Activated naive CD4-positive, alpha-beta T cell treated with anti-CD3 and anti-CD28 coated beads, Interleukin-2, amount 50 U/mL, for 16 hours (primary cell): ENCODE measurements around the gene CDC34.
A peak's percentile ranks its signal among the peaks of the same experiment; 100 is the strongest.

Experiments used
- DNase-seq: peaks from one replicate; pipeline ENCODE4 v3.0.0-alpha.2; 2020

The CDC34 gene

GRCh38 chr19:497869-498510 lies 33.6 kb upstream of the CDC34 start:
- DNase-seq = no peak

DNA sequence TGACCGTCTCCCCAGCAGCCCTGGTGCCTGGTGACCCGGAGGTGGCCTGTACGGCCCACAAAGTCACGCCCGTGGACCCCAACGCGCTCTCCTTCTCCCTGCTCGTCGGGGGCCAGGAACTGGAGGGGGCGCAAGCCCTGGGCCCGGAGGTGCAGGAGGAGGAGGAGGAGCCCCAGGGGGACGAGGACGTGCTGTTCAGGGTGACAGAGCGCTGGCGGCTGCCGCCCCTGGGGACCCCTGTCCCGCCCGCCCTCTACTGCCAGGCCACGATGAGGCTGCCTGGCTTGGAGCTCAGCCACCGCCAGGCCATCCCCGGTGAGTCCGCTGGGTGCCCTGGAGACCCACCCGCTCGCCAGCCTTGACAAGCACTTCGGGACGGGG lies 33.1 kb upstream of the CDC34 start:
- no peak for DNase-seq

GRCh38 chr19:498977-499623 lies 32.5 kb upstream of the CDC34 start:
- DNase-seq = no peak

GRCh38 chr19:501646-502045 lies 29.9 kb upstream of the CDC34 start:
- DNase-seq = no peak

DNA sequence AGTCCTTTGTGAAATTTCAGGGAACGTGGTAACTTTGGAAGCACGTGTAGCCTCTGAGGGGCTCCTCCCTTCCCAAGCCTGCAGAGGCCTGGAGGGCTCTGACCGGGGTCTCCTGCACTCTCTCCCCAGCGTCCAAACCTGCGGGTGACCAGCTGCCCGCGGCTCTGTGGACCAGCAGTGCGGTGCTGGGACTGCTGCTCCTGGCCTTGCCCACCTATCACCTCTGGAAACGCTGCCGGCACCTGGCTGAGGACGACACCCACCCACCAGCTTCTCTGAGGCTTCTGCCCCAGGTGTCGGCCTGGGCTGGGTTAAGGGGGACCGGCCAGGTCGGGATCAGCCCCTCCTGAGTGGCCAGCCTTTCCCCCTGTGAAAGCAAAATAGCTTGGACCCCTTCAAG lies 26.9 kb upstream of the CDC34 start:
- DNase-seq = no peak

GRCh38 chr19:506404-507285 lies 24.9 kb upstream of the CDC34 start:
- DNase-seq = peak; percentile 92

DNA sequence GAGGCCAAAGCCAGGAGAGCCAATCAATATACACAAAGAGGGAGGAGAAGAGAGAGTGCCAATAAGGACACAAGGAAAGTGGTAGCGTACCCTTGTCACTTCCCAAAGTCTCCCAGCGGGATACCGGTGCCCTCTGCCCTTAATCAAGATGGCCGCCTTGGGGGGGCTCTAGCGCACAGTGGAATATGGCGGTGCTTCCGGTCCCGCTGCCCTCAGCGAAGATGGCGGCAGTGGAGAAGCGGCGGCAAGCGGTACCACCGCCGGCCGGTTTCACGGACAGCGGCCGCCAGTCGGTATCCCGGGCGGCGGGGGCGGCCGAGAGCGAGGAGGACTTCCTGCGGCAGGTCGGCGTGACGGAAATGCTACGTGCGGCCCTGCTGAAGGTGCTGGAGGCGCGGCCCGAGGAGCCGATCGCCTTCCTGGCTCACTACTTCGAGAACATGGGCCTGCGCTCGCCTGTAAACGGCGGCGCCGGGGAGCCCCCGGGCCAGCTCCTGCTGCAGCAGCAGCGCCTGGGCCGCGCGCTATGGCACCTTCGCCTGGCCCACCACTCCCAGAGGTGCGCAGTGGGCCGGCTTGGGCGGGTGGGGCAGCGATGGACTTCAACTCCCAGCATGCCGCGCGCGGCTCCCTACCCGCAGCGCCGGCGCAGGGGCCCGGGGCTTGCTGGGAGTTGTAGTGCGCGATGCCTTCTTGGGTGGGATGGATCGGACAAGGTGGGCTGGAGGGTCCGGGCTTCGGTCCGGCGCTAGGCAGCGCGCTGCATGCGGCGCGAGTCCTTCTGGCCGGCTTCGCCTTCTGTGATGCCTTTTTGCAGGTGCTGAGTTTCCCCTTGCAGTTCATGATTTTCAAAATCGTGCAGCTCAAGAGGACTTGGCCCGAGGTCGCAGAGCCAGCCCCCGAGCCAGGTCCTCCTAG lies 24.0 kb upstream of the CDC34 start, which contains the start of gene TPGS1:
Gene TPGS1 (plus strand): TSS at position 212 of the 918 bp plus-strand sequence. CDS start 10 bp downstream, at position 222.
- DNase-seq = peak; percentile 87

- DNase-seq = no peak
Observed at GRCh38 chr19:508204-509150, 23.1 kb upstream of the CDC34 start.

DNA sequence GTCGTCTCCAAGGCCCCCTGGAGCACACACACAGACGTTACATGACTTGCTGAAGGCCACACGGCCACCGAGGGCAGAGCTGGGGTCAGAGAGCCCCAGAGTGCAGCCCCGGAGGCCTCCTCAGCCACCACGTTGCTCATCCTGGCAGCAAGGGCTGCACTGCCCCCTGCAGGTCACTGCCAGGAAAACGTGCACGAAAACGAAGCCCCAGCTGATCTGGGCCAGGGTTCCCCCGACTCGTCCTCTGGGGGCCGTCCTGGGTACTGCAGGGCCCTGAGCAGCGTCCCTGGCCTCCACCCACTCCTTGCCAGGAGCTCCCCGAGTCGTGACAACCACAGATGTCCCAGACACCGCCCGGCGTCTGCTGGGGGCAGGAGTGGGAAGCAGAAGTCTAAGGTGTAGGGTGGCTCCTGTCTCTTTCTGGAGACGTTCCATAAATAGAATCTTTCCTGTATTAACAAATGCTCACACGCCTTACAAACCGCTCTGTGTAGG lies 20.9 kb upstream of the CDC34 start:
- DNase-seq = peak; percentile 94

DNA sequence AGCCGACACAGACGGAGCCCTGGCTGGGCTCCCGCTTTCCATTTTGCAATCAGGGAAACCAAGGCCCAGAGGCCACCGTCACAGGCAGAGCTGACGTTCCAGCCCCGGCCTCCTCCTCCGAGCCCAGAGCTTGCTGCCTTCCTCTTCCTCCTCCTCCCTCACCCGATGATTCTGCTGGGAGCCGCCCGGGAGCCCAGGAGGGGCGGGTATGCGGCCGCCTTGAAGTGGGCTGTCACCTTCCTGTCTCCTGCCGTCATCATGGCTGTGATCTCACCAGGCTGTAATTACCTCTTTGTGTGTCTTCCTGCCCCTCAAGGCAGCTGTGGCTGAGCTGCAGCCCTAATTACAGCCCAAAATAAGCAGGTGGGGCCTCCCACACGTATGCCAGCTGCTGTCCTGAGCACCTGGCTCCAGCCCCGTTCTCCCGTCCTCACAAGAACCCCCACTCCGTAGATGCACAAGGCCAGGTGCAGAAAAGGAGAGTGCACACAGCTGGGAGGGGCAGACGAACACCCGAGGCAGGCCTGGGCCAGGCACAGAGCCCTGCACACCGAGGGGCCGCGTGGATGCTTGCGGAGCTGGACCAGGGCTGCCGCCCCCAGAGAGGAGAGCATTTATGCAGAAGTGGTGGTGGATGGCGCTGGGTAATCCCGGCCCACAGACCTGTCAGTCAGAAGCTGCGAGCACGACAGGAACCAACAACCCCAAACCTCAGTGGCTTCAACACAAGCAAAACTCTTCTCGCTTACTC lies 20.3 kb upstream of the CDC34 start:
- DNase-seq = peak; percentile 68

DNA sequence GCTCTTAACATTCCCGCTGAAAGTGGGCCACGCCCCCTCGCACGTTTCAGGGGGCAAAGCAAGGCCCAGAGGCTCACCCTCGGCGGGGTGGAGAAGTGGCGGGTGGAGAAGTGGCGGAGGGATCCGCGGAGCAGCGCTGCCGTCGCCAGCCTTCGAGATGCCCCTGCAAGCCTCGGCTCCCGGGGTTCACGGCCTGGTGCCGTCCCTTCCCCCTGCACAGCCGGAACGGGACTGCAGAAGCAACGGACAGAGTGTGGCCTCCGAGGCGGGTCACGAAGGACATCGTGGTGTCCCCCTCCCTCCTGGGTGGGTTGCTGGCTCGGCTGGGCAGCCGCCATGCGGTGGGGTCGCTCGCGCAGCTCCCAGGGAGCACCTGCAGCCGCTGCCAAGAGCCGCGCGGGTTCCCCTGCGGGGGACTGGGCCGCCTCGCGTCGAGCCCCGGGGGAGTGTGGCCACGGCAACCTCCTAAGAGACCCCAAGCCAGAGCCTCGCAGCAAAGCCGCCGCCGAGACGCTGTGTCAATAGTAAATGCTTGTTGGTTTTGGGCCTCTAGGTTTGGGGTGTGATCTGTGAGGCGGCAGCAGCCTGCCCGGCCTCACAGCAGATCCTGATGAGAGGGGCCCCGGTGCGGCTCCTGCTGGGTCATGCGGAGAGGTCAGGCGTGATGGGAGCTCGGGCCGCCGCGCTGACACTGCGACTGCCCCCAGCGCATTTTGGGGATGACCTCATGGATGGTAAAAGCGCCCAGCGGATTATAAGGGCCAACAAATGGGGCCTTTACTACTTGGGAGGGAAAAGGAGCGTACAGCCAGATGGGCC lies 18.8 kb upstream of the CDC34 start:
- no peak for DNase-seq

GRCh38 chr19:513368-514165 lies 18.0 kb upstream of the CDC34 start:
- no peak for DNase-seq

DNA sequence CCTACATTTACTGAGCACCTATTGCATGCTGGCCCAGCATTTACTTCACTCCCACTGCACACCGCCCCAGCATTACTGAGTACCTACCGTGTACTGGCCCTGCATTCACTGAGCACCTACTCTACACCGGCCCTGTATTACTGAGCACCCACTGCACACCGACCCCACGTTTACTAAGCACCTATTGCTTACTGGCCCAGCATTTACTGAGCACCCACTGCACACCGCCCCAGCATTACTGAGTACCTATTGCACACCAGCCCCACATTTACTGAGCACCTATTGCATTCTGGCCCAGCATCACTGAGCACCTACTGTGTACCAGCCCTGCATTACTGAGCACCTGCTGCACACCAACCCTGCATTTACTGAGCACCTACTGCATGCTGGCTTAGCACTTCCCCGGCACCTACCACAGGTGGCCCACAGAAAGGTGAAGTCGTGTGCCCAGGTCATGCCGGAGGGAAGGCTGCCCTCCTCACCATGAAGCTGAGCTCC lies 17.3 kb upstream of the CDC34 start:
- DNase-seq = no peak

DNA sequence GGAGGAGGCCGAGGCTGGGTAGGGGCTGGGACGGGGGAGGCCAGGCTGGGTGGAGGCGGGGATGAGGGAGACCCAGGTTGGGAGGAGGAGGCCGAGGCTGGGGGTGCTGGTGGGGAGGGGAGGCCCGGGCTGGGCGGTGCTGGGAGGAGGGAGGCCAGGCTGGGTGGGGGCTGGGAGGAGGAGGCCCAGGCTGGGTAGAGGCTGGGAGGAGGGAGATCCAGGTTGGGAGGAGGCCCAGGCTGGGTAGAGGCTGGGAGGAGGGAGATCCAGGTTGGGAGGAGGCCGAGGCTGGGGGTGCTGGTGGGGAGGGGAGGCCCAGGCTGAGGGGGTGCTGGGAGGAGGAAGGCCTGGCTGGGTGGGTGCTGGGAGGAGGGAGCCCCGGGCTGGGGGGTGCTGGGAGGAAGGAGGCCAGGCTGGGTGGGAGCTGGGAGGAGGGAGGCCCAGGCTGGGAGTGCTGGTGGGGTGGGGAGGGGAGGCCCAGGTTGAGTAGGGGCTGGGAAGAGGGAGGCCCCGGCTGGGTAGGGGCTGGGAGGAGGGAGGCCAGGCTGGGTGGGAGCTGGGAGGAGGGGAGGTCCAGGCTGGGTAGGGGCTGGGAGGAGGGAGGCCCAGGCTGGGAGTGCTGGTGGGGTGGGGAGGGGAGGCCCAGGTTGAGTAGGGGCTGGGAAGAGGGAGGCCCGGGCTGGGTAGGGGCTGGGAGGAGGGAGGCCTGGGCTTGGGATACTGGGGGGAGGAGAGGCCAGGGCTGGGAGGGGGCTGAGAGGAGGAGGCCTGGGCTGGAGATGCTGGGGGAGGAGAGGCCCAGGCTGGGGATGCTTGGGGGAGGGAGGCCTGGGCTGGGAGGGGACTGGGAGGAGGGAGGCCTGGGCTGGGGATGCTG lies 13.6 kb upstream of the CDC34 start:
- DNase-seq = no peak

GRCh38 chr19:518598-519231 lies 12.8 kb upstream of the CDC34 start:
- peak; percentile 77 for DNase-seq

DNA sequence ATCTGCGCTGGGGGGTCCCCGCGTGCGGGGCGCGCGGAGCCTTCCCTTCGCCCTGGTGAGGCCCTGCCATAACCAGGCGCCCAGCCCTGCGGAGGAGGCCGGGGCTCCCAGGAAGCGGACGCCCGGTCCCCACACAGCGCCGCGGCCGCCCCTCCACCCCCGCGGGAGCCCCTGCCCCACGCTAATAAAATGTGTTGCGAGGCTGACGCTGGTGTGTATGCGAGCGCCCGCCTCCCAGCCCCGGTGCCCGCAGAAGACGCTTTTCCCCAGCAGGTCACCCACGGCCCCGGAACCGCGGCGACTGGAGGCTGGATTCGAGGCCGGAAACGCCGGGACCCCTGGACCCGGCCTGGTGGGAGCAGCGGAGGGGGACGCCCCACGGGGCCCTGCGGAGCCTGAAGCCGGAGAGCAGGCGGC lies 12.1 kb upstream of the CDC34 start:
- DNase-seq = no peak

DNA sequence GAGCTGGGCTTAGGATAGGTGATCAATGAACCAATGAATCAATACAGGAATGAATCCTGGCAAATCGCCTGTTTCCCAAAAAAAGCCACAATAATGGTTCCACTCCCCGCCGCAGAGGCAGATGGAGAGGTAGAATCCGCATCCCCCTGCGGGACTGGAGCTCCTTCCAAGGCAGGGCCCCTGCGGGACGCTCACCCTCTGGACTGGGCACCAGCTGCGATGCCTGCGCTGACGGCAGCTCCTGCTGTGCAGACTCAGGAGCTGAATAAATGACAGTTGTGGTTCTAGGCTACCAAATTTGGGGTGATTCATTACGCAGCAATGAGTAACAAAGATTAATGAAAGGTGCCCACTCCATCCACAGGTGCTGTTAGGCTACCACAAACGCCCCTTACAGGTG lies 8.8 kb upstream of the CDC34 start:
- DNase-seq = no peak
